HFFc6 (cell line): ENCODE measurements around the gene CTTNBP2NL. TPM values are rescaled to one million over a fixed set of nuclear protein-coding genes. Genes with fewer than 3 reads are reported as not detected.

Experiments used
- DNase-seq: peaks from one replicate; pipeline ENCODE4 v3.0.0-alpha.2; 2018
- H3K27ac Mint-ChIP-seq: 2 replicates; pipeline ENCODE4 v1.8.0; 2020; ENCODE audit warnings: mild to moderate bottlenecking, mixed read lengths
- H3K27me3 Mint-ChIP-seq: 2 replicates; pipeline ENCODE4 v1.8.0; 2021; ENCODE audit warnings: mild to moderate bottlenecking, moderate library complexity, mixed read lengths; ENCODE audit not compliant: insufficient read depth
- H3K36me3 Mint-ChIP-seq: 2 replicates; pipeline ENCODE4 v1.8.0; 2021; ENCODE audit warnings: low read depth, mixed read lengths
- H3K4me1 Mint-ChIP-seq: 2 replicates; pipeline ENCODE4 v1.8.0; 2020; ENCODE audit warnings: low read depth, mixed read lengths
- H3K4me3 Mint-ChIP-seq: 2 replicates; pipeline ENCODE4 v1.8.0; 2020; ENCODE audit warnings: mild to moderate bottlenecking, moderate library complexity, mixed read lengths
- H3K9me3 Mint-ChIP-seq: 2 replicates; pipeline ENCODE4 v1.8.0; 2020; ENCODE audit warnings: mild to moderate bottlenecking, mixed read lengths
- total RNA-seq, 6 experiments: library from RNA; stranded (reverse); fragmentation: NEBNext Ultra II Directional; extraction: Animal tissue kit (Norgen Biotek cat#: 25700); gene quantifications; 2 replicates in 1 of 6; 3 replicates in 5 of 6; pipeline ENCODE4 v1.2.3, GENCODE V29; 2021
- TF ChIP-seq, protein P1 (sequence below): fragments of 200-600 bp; sonication (generic); IDR thresholded peaks from 2 replicates; pipeline ENCODE4 v1.5.0; 2021; ENCODE audit warnings: antibody characterized with exemption, mild to moderate bottlenecking

Gene CTTNBP2NL
- total RNA-seq, 6 experiments from 2014 or later, result 71.9 to 80.8 (median 76.5) TPM

DNA sequence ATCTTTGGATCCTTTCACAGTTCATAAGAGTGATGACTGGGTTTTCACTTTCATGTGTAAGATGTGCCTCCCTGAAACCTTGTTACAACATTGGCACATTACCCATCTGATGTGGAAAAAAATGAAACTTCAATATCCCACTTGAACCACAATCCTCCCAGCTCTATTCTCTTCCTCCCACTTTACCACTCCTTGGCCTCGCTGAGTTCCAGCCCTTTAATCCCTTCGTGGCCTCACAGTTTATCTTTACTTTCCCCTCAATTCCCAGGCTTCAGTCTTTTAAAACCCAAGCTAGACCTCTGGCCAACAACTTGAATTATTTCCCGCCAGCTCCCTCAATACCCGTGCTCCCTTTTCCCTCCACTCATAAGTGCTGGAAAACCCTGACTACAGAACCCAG is 25.0 kb upstream of the CTTNBP2NL start:
- TF ChIP-seq, protein P1, sequence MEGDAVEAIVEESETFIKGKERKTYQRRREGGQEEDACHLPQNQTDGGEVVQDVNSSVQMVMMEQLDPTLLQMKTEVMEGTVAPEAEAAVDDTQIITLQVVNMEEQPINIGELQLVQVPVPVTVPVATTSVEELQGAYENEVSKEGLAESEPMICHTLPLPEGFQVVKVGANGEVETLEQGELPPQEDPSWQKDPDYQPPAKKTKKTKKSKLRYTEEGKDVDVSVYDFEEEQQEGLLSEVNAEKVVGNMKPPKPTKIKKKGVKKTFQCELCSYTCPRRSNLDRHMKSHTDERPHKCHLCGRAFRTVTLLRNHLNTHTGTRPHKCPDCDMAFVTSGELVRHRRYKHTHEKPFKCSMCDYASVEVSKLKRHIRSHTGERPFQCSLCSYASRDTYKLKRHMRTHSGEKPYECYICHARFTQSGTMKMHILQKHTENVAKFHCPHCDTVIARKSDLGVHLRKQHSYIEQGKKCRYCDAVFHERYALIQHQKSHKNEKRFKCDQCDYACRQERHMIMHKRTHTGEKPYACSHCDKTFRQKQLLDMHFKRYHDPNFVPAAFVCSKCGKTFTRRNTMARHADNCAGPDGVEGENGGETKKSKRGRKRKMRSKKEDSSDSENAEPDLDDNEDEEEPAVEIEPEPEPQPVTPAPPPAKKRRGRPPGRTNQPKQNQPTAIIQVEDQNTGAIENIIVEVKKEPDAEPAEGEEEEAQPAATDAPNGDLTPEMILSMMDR, result no peak
- DNase-seq, result no peak

DNA sequence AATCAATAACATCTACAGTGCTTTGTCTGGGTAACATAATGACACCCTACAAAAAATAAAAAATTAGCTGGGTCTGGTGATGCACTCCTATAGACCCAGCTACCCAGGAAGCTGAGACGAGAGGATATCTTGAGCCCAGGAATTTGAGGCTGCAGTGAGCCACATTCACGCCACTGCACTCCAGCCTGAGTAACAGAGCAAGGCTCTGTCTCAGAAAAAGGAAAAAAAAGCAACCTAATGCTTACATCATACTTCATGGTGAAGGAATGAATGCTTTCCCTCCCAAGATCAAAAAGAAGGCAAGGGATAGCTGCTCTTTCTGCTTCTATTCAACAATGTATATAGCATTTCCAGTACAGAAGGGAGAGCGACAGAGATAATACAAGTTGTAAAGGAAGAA is 24.2 kb upstream of the CTTNBP2NL start:
- TF ChIP-seq, protein P1, result no peak
- DNase-seq, result no peak
- peaks cover 4% of the 10 kb centered on the region; the same call in 1 of the 2 replicates for H3K4me1 Mint-ChIP-seq
- peaks cover 28% of the 10 kb centered on the region for H3K27me3 Mint-ChIP-seq
- H3K9me3 Mint-ChIP-seq, result no peaks in the 10 kb centered on the region
- no peak overlapping the region for H3K4me3 Mint-ChIP-seq
- no peaks in the 10 kb centered on the region for H3K36me3 Mint-ChIP-seq
- H3K27ac Mint-ChIP-seq, result no peak overlapping the region

More for the DNA sequence above, 25.0 kb upstream of the CTTNBP2NL start:
- H3K9me3 Mint-ChIP-seq, result no peaks in the 10 kb centered on the region
- no peaks in the 10 kb centered on the region for H3K36me3 Mint-ChIP-seq
- H3K4me3 Mint-ChIP-seq, result no peak overlapping the region
- no peak overlapping the region for H3K27ac Mint-ChIP-seq
- peaks cover 28% of the 10 kb centered on the region for H3K27me3 Mint-ChIP-seq
- peaks cover 4% of the 10 kb centered on the region; the same call in 1 of the 2 replicates for H3K4me1 Mint-ChIP-seq

DNA sequence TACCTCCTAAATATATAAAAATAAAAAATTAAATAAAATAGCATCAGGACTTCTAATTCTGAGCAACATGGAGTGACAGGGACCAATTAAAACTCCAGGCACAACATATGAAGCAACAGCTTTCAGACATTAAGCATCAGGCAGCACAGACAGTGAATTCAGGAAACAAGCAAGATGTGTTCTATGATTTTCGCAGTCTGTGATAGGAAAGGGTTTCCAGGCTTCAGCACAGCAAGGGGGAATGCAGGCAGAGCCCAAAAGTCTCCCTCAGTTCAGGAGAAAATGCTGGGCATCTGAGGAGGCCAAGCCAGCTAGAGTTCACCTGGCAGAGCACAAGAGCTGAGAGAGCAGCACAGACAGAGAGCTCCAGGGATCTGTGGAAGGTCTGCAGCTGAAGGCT is 22.2 kb upstream of the CTTNBP2NL start:
- Mint-ChIP-seq H3K27ac (no peak overlapping the region), H3K36me3 (no peaks in the 10 kb centered on the region), H3K4me1 (peaks cover 4% of the 10 kb centered on the region; the same call in 1 of the 2 replicates), H3K4me3 (no peak overlapping the region), H3K9me3 (no peaks in the 10 kb centered on the region), H3K27me3 (peaks cover 32% of the 10 kb centered on the region)
- TF ChIP-seq, protein P1, result no peak
- no peak for DNase-seq

DNA sequence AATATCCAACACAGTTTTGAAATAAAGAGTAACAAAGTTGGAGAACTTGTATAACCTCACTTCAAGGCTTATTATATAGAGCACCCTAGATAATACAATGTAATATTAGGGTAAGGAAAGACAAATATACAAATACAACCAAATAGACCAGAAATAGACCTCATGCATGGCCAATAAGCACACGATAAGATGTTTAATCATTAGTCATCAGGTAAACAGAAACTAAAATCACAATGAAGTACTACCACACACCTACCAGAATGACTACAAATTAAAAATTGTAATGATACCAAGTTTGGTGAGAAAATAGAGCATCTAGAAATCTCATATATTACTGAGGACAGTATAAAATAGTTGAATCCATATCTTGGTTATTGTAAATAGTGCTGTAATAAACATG is 20.3 kb upstream of the CTTNBP2NL start:
- TF ChIP-seq, protein P1, result no peak
- no peaks in the 10 kb centered on the region for H3K9me3 Mint-ChIP-seq
- H3K4me3 Mint-ChIP-seq, result no peak overlapping the region
- no peak for DNase-seq
- no peaks in the 10 kb centered on the region for H3K36me3 Mint-ChIP-seq
- H3K27ac Mint-ChIP-seq, result no peak overlapping the region
- peaks cover 36% of the 10 kb centered on the region for H3K27me3 Mint-ChIP-seq
- H3K4me1 Mint-ChIP-seq, result no peaks in the 10 kb centered on the region

DNA sequence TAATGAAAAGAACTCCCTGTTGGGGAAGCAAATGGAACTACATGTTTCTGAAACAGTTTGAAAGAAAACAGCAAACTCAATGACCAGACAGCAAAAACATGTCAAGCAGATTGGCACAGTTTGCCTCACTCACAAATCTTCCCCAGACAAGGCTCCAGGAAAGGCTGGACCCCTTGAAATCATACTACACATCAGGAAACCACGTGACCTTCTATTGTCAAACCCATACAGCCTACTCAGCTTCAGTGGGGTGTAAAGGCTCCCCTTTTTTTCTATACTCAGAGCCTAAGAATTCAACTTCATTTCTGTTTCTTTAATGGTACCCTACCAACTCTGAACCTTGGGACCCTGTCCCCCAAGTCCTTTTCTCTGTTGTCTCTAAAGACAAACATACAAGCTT is 15.7 kb upstream of the CTTNBP2NL start:
- Mint-ChIP-seq H3K9me3 (no peaks in the 10 kb centered on the region), H3K4me1 (peaks cover 16% of the 10 kb centered on the region; the same call in 1 of the 2 replicates), H3K4me3 (no peak overlapping the region), H3K27ac (no peak overlapping the region), H3K36me3 (no peaks in the 10 kb centered on the region), H3K27me3 (peaks cover 34% of the 10 kb centered on the region)
- DNase-seq, result no peak
- TF ChIP-seq, protein P1, result no peak
